Neural cell (in vitro differentiated cells): Measurements from ENCODE around the gene ADO. TPM values are rescaled to one million over a fixed set of nuclear protein-coding genes. Genes with fewer than 3 reads are reported as not detected.
"Not testable (repeated sequence)": the region's sequence is repeated elsewhere in the genome, so short reads cannot be mapped to it uniquely, and the experiment has no call there.

Experiments used
- H2AFZ ChIP-seq: fragments of 200-600, 300-800 bp; sonication (generic), shearing (Covaris generic); 2 replicates; pipeline ENCODE4 v1.6.0; 2014; ENCODE audit warnings: low read depth, mild to moderate bottlenecking, antibody characterized with exemption, low read length, moderate library complexity
- H3F3A ChIP-seq: fragments of 200-600 bp; shearing (Covaris generic); 2 replicates; pipeline ENCODE4 v1.6.1; 2016; ENCODE audit warnings: mild to moderate bottlenecking, moderate library complexity, mixed read lengths, antibody characterized with exemption, low read length; ENCODE audit not compliant: insufficient read depth, poor library complexity, severe bottlenecking
- H3K27ac ChIP-seq: fragments of 200-600, 300-800 bp; sonication (generic), shearing (Covaris generic); 2 replicates; pipeline ENCODE4 v1.5.1; 2014; ENCODE audit warnings: mild to moderate bottlenecking, low read length, moderate library complexity
- H3K27me3 ChIP-seq: fragments of 300-800, 200-600 bp; sonication (generic), shearing (Covaris generic); 2 replicates; pipeline ENCODE4 v1.6.0; 2014; ENCODE audit warnings: mild to moderate bottlenecking, low read depth, low read length, moderate library complexity; ENCODE audit not compliant: insufficient read depth
- H3K36me3 ChIP-seq: fragments of 300-800, 200-600 bp; sonication (generic), shearing (Covaris generic); 2 replicates; pipeline ENCODE4 v1.5.1; 2014; ENCODE audit warnings: mild to moderate bottlenecking, antibody characterized with exemption, low read length, moderate library complexity; ENCODE audit not compliant: insufficient read depth
- H3K4me2 ChIP-seq: fragments of 300-800, 200-600 bp; sonication (generic), shearing (Covaris generic); 2 replicates; pipeline ENCODE4 v1.6.0; 2014; ENCODE audit warnings: mild to moderate bottlenecking, low read length
- H3K4me3 ChIP-seq: fragments of 300-800, 200-600 bp; sonication (generic), shearing (Covaris generic); 2 replicates; pipeline ENCODE4 v1.5.1; 2014; ENCODE audit warnings: mild to moderate bottlenecking, low read length, moderate library complexity
- H3K79me2 ChIP-seq: fragments of 200-600 bp; shearing (Covaris generic); replicated peaks from 2 replicates; pipeline ENCODE4 v1.6.0; 2014; ENCODE audit warnings: mild to moderate bottlenecking, low read length, moderate library complexity; ENCODE audit not compliant: insufficient read depth
- H3K9ac ChIP-seq: fragments of 300-800, 200-600 bp; sonication (generic), shearing (Covaris generic); 2 replicates; pipeline ENCODE4 v1.6.1; 2016; ENCODE audit warnings: mild to moderate bottlenecking, low read length, mixed read lengths
- H3K9me2 ChIP-seq: fragments of 200-600 bp; shearing (Covaris generic); 2 replicates; pipeline ENCODE4 v1.6.1; 2016; ENCODE audit warnings: mild to moderate bottlenecking, low read length, mixed read lengths; ENCODE audit not compliant: insufficient read depth
- H3K9me3 ChIP-seq: fragments of 200-600, 300-800 bp; sonication (generic), shearing (Covaris generic); 2 replicates; pipeline ENCODE4 v1.6.1; 2016; ENCODE audit warnings: mild to moderate bottlenecking, mixed run types, low read length, moderate library complexity, mixed read lengths
- H4K20me1 ChIP-seq: fragments of 200-600 bp; shearing (Covaris generic); 2 replicates; pipeline ENCODE4 v1.6.1; 2016; ENCODE audit warnings: mild to moderate bottlenecking, mixed run types; ENCODE audit not compliant: insufficient read depth
- EP300 ChIP-seq: fragments of 450-650 bp; conservative IDR thresholded peaks from 2 replicates; pipeline ENCODE4 v1.6.1; 2014; ENCODE audit warnings: antibody characterized with exemption, mild to moderate bottlenecking, moderate library complexity; ENCODE audit not compliant: poor library complexity, severe bottlenecking
- EZH2 ChIP-seq: fragments of 200-600, 300-800 bp; shearing (Covaris generic), sonication (generic); IDR thresholded peaks from 2 replicates; pipeline ENCODE4 v1.6.1; 2014; ENCODE audit warnings: antibody characterized with exemption, low read length, borderline replicate concordance, mild to moderate bottlenecking; ENCODE audit not compliant: insufficient read depth, poor library complexity, severe bottlenecking
- MXI1 ChIP-seq: fragments of 450-650 bp; conservative IDR thresholded peaks from 2 replicates; pipeline ENCODE4 v1.6.1; 2014; ENCODE audit warnings: antibody characterized with exemption, mild to moderate bottlenecking; ENCODE audit not compliant: poor library complexity, severe bottlenecking
- POLR2AphosphoS5 ChIP-seq: IDR thresholded peaks from 2 replicates; pipeline ENCODE4 v1.6.1; 2012
- RAD21 ChIP-seq: fragments of 450-650 bp; conservative IDR thresholded peaks from 2 replicates; pipeline ENCODE4 v1.6.1; 2014; ENCODE audit warnings: antibody characterized with exemption, mild to moderate bottlenecking, moderate library complexity
- SMC3 ChIP-seq: fragments of 450-650 bp; conservative IDR thresholded peaks from 2 replicates; pipeline ENCODE4 v1.6.1; 2014; ENCODE audit warnings: antibody characterized with exemption, mild to moderate bottlenecking, moderate library complexity; ENCODE audit not compliant: poor library complexity
- TAF1 ChIP-seq: IDR thresholded peaks from 2 replicates; pipeline ENCODE4 v1.6.1; 2012; ENCODE audit warnings: low read depth
- polyA plus RNA-seq: library from polyadenylated mRNA; depleted of rRNA; stranded (reverse); fragments of >200 nt; gene quantifications from 2 replicates; pipeline ENCODE4 v1.2.3, GENCODE V29; 2014
- TF ChIP-seq, protein P1 (sequence below): fragments of 450-650 bp; IDR thresholded peaks from 2 replicates; pipeline ENCODE4 v1.5.1; 2014; ENCODE audit warnings: antibody characterized with exemption, mild to moderate bottlenecking, moderate library complexity; ENCODE audit not compliant: poor library complexity, severe bottlenecking
- TF ChIP-seq, protein P2 (sequence below): IDR thresholded peaks from 2 replicates; pipeline ENCODE4 v1.6.1; 2012; ENCODE audit warnings: borderline replicate concordance

The ADO gene
- polyA plus RNA-seq, 1 donor from 2014 or later: 33.2 TPM

DNA sequence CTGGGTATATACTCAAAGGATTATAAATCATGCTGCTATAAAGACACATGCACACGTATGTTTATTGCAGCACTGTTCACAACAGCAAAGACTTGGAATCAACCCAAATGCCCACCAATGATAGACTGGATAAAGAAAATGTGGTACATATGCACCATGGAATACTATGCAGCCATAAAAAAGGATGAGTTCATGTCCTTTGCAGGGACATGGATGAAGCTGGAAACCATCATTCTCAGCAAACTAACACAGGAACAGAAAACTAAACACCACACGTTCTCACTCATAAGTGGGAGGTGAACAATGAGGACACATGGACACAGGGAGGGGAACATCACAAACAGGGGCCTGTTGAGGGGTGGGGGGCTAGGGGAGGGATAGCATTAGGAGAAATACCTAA is 16.2 kb upstream of the ADO start:
- not testable (repeated sequence) for H3K9me3 ChIP-seq, H3K36me3 ChIP-seq, H3K9me2 ChIP-seq, H3K4me2 ChIP-seq, H3F3A ChIP-seq, H3K27ac ChIP-seq, H2AFZ ChIP-seq, H3K79me2 ChIP-seq, H4K20me1 ChIP-seq, H3K9ac ChIP-seq, H3K4me3 ChIP-seq
- H3K27me3 ChIP-seq: peaks cover 22% of the 10 kb centered on the region

DNA sequence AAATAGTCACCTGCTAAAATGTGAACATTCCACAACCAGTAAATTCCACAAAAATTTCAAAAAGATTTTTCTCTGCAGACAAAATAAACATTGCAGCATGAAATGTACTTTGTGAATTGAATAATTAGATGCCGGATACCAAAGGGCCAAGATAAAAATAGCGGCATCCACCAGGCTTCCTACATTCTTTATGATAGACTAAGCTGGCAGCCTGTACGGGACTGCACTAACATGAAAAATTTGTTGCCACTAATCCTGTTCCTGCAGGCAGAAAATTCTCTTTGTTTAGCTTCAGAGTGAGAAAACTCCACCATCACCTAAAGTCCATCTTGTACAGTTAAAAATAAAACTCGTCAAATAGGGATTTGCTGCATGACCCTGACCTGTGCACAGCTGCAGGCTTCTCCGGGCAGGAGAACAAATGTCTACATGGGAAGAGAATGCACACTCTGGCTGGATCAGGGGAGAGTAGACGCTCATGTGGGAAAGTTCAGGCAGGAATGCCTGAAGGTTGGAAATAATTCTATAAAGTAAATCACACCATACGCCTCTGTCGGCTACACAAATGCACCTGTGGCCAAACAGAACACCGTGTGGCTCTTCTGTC is 15.6 kb upstream of the ADO start:
- Histone ChIP-seq H3F3A (no peaks in the 10 kb centered on the region), H3K27me3 (peaks cover 27% of the 10 kb centered on the region), H3K36me3 (no peaks in the 10 kb centered on the region), H3K9ac (no peak overlapping the region), H4K20me1 (no peaks in the 10 kb centered on the region), H3K4me3 (no peak overlapping the region), H3K9me3 (no peaks in the 10 kb centered on the region), H3K4me2 (no peak overlapping the region), H3K9me2 (no peaks in the 10 kb centered on the region), H3K27ac (no peak overlapping the region), H2AFZ (no peak overlapping the region), H3K79me2 (no peaks in the 10 kb centered on the region)
- TF ChIP-seq, protein P1, sequence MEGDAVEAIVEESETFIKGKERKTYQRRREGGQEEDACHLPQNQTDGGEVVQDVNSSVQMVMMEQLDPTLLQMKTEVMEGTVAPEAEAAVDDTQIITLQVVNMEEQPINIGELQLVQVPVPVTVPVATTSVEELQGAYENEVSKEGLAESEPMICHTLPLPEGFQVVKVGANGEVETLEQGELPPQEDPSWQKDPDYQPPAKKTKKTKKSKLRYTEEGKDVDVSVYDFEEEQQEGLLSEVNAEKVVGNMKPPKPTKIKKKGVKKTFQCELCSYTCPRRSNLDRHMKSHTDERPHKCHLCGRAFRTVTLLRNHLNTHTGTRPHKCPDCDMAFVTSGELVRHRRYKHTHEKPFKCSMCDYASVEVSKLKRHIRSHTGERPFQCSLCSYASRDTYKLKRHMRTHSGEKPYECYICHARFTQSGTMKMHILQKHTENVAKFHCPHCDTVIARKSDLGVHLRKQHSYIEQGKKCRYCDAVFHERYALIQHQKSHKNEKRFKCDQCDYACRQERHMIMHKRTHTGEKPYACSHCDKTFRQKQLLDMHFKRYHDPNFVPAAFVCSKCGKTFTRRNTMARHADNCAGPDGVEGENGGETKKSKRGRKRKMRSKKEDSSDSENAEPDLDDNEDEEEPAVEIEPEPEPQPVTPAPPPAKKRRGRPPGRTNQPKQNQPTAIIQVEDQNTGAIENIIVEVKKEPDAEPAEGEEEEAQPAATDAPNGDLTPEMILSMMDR: no peak
- TF ChIP-seq EP300 (no peak), POLR2AphosphoS5 (no peak), MXI1 (no peak), RAD21 (no peak)

DNA sequence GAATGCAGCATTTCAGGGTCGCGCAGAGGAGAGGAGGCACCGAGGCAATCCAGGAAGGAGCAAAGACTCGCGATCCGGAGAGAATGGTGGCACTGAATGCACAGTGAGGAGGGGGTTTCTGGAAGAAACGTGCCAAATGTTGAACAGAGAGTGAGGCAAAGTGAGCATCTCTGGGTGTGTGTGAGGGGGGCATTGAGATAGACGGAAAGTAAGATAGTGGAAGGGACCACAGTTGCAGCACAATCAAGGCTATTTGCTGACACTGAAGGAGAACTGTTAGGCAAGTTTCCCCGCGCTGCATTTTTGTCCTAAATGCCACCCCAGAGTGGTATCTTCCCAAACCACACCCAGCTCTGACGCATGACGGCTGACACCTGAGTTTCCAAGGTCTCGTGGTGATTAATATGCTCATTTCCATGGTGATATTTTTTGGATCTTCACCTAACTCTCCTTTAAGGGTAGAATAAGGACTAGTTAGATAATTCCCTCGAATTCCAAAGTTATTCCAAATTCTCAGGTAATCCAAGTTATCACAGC is 14.4 kb upstream of the ADO start:
- Histone ChIP-seq H3K79me2 (no peaks in the 10 kb centered on the region), H3K4me3 (no peak overlapping the region), H4K20me1 (no peaks in the 10 kb centered on the region), H3K9ac (no peak overlapping the region), H3K27me3 (peaks cover 37% of the 10 kb centered on the region), H3F3A (no peaks in the 10 kb centered on the region), H3K36me3 (no peaks in the 10 kb centered on the region), H3K27ac (no peak overlapping the region), H3K4me2 (no peak overlapping the region), H2AFZ (no peak overlapping the region), H3K9me2 (no peaks in the 10 kb centered on the region), H3K9me3 (no peaks in the 10 kb centered on the region)
- TF ChIP-seq RAD21 (no peak), SMC3 (no peak), TAF1 (no peak), EZH2 (no peak), POLR2AphosphoS5 (no peak), MXI1 (no peak), EP300 (no peak)
- TF ChIP-seq, protein P2, sequence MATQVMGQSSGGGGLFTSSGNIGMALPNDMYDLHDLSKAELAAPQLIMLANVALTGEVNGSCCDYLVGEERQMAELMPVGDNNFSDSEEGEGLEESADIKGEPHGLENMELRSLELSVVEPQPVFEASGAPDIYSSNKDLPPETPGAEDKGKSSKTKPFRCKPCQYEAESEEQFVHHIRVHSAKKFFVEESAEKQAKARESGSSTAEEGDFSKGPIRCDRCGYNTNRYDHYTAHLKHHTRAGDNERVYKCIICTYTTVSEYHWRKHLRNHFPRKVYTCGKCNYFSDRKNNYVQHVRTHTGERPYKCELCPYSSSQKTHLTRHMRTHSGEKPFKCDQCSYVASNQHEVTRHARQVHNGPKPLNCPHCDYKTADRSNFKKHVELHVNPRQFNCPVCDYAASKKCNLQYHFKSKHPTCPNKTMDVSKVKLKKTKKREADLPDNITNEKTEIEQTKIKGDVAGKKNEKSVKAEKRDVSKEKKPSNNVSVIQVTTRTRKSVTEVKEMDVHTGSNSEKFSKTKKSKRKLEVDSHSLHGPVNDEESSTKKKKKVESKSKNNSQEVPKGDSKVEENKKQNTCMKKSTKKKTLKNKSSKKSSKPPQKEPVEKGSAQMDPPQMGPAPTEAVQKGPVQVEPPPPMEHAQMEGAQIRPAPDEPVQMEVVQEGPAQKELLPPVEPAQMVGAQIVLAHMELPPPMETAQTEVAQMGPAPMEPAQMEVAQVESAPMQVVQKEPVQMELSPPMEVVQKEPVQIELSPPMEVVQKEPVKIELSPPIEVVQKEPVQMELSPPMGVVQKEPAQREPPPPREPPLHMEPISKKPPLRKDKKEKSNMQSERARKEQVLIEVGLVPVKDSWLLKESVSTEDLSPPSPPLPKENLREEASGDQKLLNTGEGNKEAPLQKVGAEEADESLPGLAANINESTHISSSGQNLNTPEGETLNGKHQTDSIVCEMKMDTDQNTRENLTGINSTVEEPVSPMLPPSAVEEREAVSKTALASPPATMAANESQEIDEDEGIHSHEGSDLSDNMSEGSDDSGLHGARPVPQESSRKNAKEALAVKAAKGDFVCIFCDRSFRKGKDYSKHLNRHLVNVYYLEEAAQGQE: no peak
- TF ChIP-seq, protein P1: no peak
